HG03565 (cell line): Measurements from ENCODE around the gene HIBCH.
"Not testable (repeated sequence)": the region's sequence is repeated elsewhere in the genome, so short reads cannot be mapped to it uniquely, and the experiment has no call there.

Experiments
- ATAC-seq: cut with Tn5 transposase; IDR thresholded peaks from one replicate; pipeline ENCODE4 v1.9.1; 2021; ENCODE audit warnings: mild to moderate bottlenecking, moderate library complexity; ENCODE audit not compliant: unreplicated experiment

HIBCH gene

DNA sequence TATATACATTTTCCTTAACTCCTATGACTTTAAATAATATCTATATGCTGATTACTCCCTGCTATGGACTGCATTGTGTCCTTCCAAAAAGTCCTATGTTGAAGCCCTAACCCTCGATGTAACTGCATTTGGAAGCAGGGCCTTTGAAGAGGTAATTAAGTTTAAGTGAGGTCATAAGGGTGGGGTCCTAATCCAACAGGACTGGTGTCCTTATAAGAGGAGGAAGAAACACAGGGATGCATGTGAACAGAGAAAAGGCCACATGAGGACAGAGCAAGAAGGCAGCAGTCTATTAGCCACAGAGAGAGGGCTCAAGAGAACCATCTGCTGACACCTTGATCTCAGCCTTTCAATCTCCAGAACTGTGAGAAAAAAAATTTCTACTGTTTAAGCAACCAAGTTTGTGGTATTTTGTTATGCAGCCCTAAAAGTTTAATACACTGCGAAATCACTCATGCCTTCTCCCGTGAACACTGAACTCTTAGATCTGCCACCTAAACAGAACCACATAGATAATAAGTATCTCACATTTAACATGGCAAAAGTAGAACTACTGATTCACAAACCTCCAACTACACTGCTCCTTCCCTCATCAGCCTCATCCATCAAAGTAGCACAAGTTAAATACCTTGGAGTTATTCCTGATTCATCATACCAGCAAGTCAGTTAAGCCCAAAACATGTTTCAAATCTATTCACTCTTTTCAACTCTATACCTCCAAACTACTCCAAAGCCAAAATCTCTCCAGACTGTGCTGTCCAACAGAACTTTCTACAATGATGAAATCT is 65.4 kb downstream of the HIBCH start:
- no peak for ATAC-seq

DNA sequence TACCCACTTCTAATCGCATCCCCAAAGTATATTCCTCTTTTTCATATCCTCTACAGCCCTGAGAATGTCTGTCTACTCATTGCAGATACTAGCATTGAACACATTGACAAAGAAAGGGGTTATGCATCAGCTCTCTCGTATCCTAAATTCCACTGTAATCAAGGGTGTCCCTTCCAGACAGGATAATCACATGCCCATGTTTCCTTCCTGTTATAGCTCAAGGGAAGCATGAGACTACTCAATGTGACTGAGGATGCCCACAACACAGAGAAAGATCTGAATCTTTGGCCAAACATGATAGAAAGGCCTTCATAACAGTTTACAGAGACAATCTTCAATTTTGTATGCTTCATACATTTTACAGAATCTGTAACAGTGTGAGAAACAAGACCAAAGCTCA is 69.2 kb downstream of the HIBCH start:
- ATAC-seq = no peak

DNA sequence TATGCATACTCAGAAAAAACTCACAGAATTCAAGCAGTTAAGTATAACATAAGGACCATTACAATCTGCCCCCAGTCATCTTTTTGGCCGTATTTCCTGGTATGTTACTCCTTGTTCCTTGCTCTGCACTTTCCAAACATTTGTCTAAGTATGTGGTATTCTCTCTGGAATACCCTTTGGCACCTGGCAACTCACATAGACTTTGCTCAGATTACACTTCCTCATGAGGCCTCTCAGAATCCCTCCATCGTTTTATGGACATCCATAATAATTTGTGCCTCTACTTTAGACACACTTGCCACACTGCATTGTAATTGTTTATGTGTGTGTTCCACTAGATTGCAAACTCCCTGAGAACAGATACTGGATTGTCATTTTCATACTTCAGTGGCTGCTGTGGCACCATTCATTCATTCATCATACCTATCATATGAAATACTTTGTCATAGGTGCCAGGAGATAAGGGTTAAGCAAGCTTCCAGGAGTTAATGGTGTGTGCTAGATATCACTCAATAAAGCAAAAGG is 84.0 kb downstream of the HIBCH start:
- no peak for ATAC-seq

DNA sequence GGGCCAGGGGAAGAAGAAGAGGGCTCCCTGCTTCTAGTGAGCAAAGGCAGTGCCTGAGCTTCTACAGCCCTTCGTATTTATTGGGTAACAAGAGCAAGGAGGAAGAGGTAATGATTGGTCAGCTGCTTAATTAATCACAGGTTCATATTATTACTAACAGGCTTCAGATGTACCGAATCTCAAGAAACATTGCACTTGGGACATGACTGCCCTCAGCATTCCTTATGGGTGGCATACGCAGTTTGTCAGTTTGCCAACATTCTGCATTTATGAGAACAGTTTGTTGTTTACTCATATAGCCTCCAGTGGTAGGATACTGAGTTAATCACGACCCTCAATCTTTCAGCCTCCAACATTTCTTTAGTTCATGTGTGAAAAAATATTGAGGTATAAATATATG is 84.5 kb downstream of the HIBCH start:
- ATAC-seq = no peak

DNA sequence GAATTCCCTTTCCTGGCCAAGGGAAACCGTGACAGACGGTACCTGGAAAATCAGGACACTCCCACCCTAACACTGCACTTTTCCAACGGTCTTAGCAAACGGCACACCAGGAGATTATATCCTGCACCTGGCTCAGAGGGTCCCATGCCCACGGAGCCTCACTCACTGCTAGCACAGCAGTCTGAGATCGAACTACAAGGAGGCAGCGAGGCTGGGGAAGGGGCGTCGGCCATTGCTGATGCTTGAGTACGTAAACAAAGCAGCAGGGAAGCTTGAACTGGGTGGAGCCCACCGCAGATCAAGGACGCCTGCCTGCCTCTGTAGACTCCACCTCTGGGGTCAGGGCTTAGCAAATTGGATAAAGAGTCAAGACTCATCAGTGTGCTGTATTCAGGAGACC is 95.6 kb downstream of the HIBCH start:
- not testable (repeated sequence) for ATAC-seq

DNA sequence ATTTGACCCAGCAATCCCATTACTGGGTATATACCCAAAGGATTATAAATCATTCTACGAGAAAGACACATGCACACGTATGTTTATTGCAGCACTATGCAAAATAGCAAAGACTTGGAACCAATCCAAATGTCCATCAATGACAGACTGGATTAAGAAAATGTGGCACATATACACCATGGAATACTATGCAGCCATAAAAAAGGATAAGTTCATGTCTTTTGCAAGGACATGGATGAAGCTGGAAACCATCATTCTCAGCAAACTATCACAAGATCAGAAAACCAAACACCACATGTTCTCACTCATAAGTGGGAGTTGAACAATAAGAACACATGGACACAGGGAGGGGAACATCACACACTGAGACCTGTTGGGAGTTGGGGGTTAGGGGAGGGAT is 96.9 kb downstream of the HIBCH start:
- not testable (repeated sequence) for ATAC-seq

DNA sequence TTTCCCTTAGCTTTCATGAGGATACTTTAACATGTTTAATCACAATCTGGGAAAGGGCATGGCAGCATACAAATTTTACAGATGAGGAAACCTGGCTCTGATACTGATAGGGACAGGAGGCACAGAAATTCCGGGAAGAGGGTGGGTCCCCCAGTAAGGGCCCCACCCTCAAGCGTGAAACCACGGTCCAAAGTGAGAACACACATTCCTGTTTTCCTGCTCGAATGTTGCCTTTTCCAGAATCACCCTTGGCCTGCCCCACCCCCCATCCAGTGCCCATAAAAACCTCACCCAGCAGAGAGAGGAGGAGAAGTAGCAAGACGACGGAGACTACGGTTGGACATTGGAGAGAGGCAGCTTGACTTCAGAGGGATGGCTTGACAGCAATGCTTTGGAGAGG is 98.2 kb downstream of the HIBCH start:
- ATAC-seq = no peak

DNA sequence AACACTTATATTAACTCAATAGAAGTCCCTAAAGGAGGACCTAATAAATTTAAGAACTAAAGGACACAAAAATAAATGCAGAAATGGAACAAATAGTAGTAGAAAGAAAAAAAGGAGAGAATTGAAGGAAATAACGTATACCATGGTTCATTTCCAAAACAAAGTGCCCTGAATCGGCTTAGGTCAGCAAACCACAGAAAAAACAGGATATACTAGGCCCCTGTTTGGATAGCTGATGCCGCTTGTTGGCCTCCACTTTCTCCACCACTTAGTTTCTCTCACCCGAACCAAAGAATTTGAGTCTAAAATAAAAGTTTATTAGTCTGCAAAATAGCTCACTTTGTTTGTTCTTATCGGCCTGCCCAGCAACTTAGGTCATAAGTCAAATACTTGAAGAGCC is 100.4 kb downstream of the HIBCH start:
- ATAC-seq = no peak

DNA sequence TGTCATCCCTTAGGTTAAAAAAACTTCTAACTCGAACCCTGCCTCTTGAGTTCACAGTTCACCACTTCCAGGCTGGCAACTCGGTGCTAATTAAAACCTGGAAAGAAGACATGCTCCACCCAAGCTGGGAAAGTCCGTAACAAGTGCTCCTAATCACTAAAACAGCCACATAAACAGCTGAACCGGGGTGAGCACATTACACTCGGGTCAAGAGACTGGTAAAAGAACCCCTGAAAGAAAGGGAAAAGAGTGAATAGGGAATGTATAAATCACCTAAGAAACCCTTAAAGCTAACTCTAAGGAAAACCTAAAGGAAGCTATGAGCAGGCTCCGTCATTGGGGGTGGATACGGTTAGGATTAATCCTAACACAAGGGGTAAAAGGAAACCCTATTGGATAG is 102.0 kb downstream of the HIBCH start:
- ATAC-seq = no peak

DNA sequence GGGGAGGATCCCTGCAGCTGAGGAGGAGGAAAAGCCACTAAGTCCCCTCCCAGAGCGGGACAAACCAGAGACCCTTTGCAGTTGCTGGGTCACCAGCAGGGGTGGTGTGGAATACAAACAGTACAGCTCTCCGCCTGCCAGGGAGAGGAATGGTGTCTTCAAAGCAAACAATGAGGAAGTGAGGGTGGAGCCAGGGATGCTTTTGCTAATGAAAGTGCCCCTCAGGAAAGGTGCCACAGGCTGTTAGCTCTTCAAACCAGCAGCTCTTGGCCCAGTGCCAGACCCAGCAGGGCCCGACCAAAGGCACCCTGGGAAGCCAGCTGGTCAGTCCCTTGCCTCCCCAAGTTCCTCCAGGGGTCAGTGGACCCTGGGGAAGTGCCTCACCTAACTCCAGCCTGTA is 102.8 kb downstream of the HIBCH start:
- no peak for ATAC-seq

DNA sequence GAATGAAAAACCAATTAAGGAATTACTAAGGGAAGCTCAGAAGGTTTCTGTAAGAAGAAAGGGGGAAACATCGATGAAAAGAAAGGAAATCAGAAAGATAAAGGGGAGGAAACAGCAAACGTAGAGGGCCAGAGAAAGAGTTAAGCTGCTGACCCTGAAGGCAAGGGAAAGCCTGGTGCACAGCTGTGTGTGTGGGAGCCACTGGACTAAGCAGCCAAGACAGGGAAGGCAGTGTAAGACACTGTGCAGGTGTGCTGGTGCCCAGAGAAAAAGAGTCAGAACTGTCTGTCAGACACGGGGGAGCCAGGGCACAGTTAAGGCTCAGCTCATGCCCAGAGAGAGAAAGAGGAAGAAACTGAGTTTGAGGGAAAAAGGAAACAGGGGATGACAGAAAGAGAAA is 104.0 kb downstream of the HIBCH start:
- ATAC-seq = no peak

DNA sequence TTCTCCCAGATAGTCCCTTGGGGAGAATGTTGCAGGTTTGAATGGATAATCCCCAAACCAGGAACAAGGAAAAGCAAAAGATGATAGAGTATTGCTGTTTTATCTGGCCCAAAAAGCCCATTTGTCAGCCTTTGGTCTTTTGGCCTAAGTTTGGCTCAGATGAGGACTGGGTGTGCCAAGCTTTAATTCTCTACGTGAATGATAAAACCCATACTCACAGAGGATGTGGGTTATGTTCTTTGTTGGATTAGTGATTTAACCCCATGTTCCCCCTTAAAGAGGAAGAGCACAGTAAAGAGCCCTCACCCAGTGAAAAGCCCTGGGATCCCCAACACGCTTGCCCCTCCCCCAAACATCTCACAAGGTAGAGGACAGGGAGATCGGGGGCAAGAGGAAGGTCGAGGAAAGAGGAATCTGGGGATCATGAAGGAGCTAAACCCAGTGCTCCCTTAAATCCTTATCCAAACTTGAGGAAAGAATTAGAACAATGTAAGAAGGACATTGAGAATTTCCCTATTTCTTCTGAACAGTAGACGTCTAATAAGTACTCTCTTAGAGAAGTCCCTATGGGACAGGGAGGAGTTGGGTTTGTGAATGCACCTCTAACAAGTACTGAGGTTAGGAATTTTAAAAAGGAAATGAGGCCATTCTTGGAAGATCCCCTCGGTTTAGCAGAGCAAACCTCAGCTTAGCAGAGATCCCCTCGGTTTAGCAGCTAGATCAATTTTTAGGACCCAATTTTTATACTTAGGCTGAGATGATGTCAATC is 105.0 kb downstream of the HIBCH start:
- no peak for ATAC-seq

DNA sequence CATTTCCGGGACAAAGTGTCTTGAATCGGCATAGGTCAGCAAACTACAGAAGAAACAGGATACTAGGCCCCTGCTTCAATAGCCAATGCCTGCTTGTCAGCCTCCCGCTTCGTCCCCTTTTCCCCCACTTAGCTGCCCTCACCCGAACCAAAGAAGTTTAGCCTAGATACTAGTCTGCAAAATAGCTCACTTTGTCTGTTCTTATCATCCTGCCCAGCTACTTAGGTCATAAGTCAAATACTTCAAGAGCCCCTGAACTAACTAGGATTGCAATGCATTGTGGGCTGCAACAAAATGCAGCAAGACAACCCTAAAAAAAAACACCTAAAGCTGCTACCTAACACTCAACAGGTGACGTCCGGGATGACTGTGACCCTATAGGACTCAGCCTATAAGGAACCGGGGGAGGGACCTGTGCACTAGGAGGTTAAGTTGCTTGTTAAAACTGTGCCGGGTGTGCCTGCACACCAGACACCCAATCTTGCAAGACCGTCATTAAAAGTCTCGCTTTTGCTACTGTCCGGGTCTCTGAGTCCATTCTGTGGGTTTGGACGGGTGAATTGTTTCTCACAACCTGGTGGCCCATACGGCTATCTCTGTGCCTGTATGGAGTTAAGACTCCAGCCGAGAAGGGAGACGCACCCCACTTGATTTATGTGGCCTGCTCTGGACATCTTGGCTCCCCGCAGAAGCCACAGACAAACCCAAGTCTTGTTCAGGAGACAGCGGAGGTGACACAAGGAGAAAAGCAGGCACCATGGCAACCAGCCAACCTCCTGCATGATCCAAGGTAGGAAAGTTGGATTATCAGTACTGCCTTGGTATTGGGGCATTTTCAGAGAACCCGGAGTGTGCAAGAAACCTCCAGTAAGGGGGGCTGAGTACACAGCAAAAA is 105.9 kb downstream of the HIBCH start:
- ATAC-seq = no peak

DNA sequence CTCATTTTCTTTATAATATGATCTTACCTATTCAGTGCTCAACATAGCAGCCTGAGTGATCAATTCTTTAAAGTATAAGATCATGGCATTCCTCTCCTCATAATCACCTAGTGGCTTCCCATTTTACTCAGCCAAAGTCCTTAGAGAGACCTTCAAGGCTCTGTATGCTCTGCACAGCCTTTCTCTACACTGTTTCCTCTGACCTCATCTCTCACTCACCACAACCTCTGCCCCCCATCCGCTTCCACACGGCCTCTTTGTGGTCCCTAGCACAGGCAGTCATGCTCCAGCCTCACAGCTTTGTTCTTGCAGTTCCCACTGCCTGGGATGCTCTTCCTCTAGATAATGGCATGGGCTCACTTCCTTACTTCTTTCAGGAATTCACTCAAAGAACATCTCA is 109.2 kb downstream of the HIBCH start:
- ATAC-seq = no peak

DNA sequence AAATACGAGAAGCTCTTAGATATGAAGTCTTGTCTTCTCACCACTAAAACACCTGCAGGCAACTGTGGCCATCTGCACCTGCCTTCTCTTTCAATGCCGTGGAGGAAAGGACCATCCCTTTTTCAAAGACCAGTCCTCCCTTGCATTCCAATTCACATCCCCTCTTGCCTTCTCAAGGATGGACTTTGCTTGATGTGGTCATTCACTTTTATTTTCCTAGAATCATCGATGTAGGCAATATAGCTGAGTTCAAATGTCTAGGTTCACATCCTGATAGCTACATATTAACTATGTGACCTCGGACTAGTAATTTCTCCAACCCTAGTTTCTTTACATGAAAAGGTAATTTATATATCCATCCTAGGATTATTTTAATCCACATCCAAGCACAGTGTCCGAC is 110.1 kb downstream of the HIBCH start:
- ATAC-seq = no peak

DNA sequence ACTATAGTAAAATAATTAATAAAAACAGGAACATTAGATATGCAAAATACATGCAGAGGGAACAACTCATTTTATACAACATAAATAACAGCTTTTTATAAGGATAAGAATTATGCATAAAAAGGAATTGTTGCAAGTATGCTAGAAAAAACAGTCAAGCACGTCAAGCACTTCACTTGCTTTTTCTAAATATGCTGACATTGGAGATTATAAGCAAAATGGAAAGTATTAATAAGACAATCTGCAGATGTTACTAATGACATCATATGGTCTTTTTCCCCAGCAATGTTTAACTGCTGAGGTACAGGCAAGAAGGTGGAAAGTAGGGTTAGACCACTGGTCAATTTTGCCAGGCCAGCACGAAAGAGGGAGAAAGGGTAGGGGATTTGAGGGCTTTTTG is 111.7 kb downstream of the HIBCH start:
- no peak for ATAC-seq

DNA sequence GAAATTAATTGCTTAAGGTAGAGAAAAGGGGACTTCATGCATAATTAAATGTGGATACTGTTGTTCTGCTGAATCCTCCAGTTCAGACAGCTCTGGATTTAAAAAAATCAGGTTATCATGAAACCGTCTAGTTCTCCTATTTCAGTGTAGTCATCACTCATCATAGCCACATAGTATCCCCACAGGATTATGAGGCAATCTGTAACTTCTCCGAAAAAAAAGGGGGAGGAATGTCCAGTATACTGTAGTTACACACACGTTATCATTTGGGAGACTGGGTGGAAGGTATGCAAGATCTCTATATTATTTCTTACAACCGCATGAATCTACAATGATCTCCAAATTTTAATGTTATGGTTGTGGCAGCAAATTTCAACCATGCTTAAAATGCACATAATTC is 114.0 kb downstream of the HIBCH start:
- no peak for ATAC-seq

DNA sequence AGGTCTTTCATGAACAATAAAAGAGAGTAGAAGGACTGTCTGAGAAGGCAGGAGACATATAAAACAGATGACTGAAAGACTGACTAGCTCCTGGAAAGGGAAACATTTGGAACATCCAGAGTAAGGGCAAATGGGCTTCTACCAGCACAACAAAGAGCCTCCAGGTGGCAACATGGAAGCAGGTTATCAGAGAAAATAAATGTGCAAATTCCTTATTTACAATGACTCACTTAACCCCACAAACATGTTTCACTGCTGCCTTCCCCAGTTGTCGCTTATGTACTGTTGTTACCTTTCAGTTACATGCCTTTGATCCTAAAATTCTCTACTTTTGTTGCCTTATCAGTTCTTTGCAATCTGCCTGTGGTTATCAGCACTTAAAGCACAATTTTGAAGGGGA is 117.0 kb downstream of the HIBCH start:
- no peak for ATAC-seq

DNA sequence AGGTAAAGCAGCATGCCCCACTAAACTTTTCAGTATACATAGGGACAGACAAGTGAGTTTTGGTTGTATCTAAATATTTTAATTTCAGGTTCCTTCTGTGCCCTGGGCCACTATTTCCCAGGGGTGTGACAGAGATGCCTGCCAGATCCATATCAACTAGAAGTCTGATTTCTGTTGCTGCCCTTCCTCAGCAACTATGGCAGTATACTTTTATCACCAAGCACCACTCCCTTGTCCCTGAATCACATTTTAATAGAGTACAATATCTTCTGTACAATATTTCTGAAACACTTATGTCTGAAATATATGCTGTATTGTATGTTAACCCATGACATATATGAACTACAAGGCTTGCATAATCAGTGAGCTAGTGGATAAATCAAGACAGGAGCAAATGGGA is 117.6 kb downstream of the HIBCH start:
- no peak for ATAC-seq

DNA sequence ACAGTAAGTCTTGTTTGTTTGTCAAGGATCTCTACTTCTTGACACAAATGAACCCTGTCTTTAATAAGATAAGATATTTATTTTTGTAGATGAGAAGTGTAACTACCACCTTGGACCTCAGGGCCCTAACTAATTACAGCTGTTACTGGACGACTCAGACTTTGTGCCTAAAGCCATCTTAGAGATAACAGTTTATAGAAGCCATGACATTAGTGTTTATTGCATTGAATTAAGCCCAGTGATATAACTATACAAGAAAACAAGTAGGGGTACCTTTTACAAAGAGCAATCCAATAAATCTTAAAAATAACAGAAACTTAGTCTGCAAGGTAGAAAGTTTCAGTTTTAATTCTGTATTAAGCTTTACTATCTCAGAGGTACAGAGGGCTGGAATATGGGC is 119.0 kb downstream of the HIBCH start:
- no peak for ATAC-seq

DNA sequence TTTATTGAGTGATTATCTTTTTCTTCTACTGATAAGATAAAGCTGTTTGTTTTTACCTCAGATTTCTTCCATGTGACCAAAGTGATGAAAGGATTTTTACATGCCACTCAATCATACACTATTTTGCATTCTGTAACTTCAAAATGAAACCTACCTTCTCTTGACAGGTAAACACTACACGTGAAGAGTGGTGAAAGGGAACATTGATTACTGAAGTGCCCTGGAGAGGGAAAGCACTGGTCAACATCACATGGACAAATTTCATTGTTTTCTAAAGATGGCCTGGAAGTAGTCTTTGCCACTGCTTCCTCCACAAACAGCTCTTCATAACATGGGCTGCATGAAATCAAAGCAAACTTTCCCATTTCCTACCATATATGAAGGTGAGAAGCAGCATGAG is 120.1 kb downstream of the HIBCH start:
- no peak for ATAC-seq
